ENCODE data around the gene SPSB4.

SPSB4 gene

GRCh38 chr3:141124715-141125114 lies 73.6 kb downstream of the SPSB4 start:
- H3K9me3 ChIP-seq (ENCODE audit: control insufficient read depth in 5 of 5, low read length in 5 of 5) = no peaks in the 10 kb centered on the region

GRCh38 chr3:141125351-141125750 lies 74.2 kb downstream of the SPSB4 start:
- no peak overlapping the region for H3K27ac ChIP-seq (ENCODE audit: low read depth, low read length)

More at GRCh38 chr3:141124715-141125114, 73.6 kb downstream of the SPSB4 start:
- Histone ChIP-seq H3K27ac (ENCODE audit: low read depth, low read length) (no peak overlapping the region), H3K4me1 (ENCODE audit: control insufficient read depth in 5 of 5, insufficient read depth in 5 of 5, low read length in 5 of 5) (no peaks in the 10 kb centered on the region), H3K9ac (ENCODE audit: low read length in 5 of 5) (no peak overlapping the region), H3K4me3 (ENCODE audit: low read depth in 1 of 5, low read length in 5 of 5) (no peak overlapping the region), H3K36me3 (ENCODE audit: control insufficient read depth in 5 of 5, insufficient read depth in 5 of 5, low read length in 5 of 5) (no peaks in the 10 kb centered on the region), H3K27me3 (ENCODE audit: control insufficient read depth in 5 of 5, insufficient read depth in 4 of 5, low read length in 5 of 5) (peaks cover 0 to 2% (median 0%) of the 10 kb centered on the region in 5 donors)

GRCh38 chr3:141126661-141127343 lies 75.7 kb downstream of the SPSB4 start:
- Histone ChIP-seq H3K9ac (ENCODE audit: low read length in 5 of 5) (no peak overlapping the region), H3K9me3 (ENCODE audit: control insufficient read depth in 5 of 5, low read length in 5 of 5) (peaks cover 0 to 5% (median 0%) of the 10 kb centered on the region in 5 donors), H3K27ac (ENCODE audit: low read depth, low read length) (no peak overlapping the region), H3K4me3 (ENCODE audit: low read depth in 1 of 5, low read length in 5 of 5) (no peak overlapping the region), H3K27me3 (ENCODE audit: control insufficient read depth in 5 of 5, insufficient read depth in 4 of 5, low read length in 5 of 5) (peaks cover 0 to 2% (median 0%) of the 10 kb centered on the region in 5 donors), H3K4me1 (ENCODE audit: control insufficient read depth in 5 of 5, insufficient read depth in 5 of 5, low read length in 5 of 5) (no peaks in the 10 kb centered on the region), H3K36me3 (ENCODE audit: control insufficient read depth in 5 of 5, insufficient read depth in 5 of 5, low read length in 5 of 5) (no peaks in the 10 kb centered on the region)

More at GRCh38 chr3:141125351-141125750, 74.2 kb downstream of the SPSB4 start:
- H3K27me3 ChIP-seq (ENCODE audit: control insufficient read depth in 5 of 5, insufficient read depth in 4 of 5, low read length in 5 of 5) = peaks cover 0 to 2% (median 0%) of the 10 kb centered on the region in 5 donors
- H3K36me3 ChIP-seq (ENCODE audit: control insufficient read depth in 5 of 5, insufficient read depth in 5 of 5, low read length in 5 of 5) = no peaks in the 10 kb centered on the region
- no peaks in the 10 kb centered on the region for H3K4me1 ChIP-seq (ENCODE audit: control insufficient read depth in 5 of 5, insufficient read depth in 5 of 5, low read length in 5 of 5)
- no peaks in the 10 kb centered on the region for H3K9me3 ChIP-seq (ENCODE audit: control insufficient read depth in 5 of 5, low read length in 5 of 5)
- no peak overlapping the region for H3K9ac ChIP-seq (ENCODE audit: low read length in 5 of 5)
- H3K4me3 ChIP-seq (ENCODE audit: low read depth in 1 of 5, low read length in 5 of 5) = no peak overlapping the region

- Histone ChIP-seq H3K36me3 (ENCODE audit: control insufficient read depth in 5 of 5, insufficient read depth in 5 of 5, low read length in 5 of 5) (no peaks in the 10 kb centered on the region), H3K4me3 (ENCODE audit: low read depth in 1 of 5, low read length in 5 of 5) (no peak overlapping the region), H3K9me3 (ENCODE audit: control insufficient read depth in 5 of 5, low read length in 5 of 5) (peaks cover 0 to 10% (median 0%) of the 10 kb centered on the region in 5 donors), H3K27me3 (ENCODE audit: control insufficient read depth in 5 of 5, insufficient read depth in 4 of 5, low read length in 5 of 5) (peaks cover 0 to 2% (median 0%) of the 10 kb centered on the region in 5 donors), H3K9ac (ENCODE audit: low read length in 5 of 5) (no peak overlapping the region), H3K4me1 (ENCODE audit: control insufficient read depth in 5 of 5, insufficient read depth in 5 of 5, low read length in 5 of 5) (no peaks in the 10 kb centered on the region), H3K27ac (ENCODE audit: low read depth, low read length) (no peak overlapping the region)
These were observed 76.4 kb downstream of the SPSB4 start for GRCh38 chr3:141127344-141128125.

- H3K9me3 ChIP-seq (ENCODE audit: control insufficient read depth in 5 of 5, low read length in 5 of 5) = peaks cover 0 to 10% (median 0%) of the 10 kb centered on the region in 5 donors
- peaks cover 0 to 2% (median 0%) of the 10 kb centered on the region in 5 donors for H3K27me3 ChIP-seq (ENCODE audit: control insufficient read depth in 5 of 5, insufficient read depth in 4 of 5, low read length in 5 of 5)
- H3K4me3 ChIP-seq (ENCODE audit: low read depth in 1 of 5, low read length in 5 of 5) = no peak overlapping the region
- H3K36me3 ChIP-seq (ENCODE audit: control insufficient read depth in 5 of 5, insufficient read depth in 5 of 5, low read length in 5 of 5) = no peaks in the 10 kb centered on the region
- H3K9ac ChIP-seq (ENCODE audit: low read length in 5 of 5) = no peak overlapping the region
- H3K4me1 ChIP-seq (ENCODE audit: control insufficient read depth in 5 of 5, insufficient read depth in 5 of 5, low read length in 5 of 5) = no peaks in the 10 kb centered on the region
- H3K27ac ChIP-seq (ENCODE audit: low read depth, low read length) = no peak overlapping the region
These were observed 77.1 kb downstream of the SPSB4 start for GRCh38 chr3:141128126-141128777.

GRCh38 chr3:141129049-141129448 lies 77.9 kb downstream of the SPSB4 start:
- H3K9me3 ChIP-seq (ENCODE audit: control insufficient read depth in 5 of 5, low read length in 5 of 5) = peaks cover 0 to 10% (median 0%) of the 10 kb centered on the region in 5 donors
- H3K4me1 ChIP-seq (ENCODE audit: control insufficient read depth in 5 of 5, insufficient read depth in 5 of 5, low read length in 5 of 5) = no peaks in the 10 kb centered on the region
- no peak overlapping the region for H3K9ac ChIP-seq (ENCODE audit: low read length in 5 of 5)
- no peak overlapping the region for H3K4me3 ChIP-seq (ENCODE audit: low read depth in 1 of 5, low read length in 5 of 5)
- no peak overlapping the region for H3K27ac ChIP-seq (ENCODE audit: low read depth, low read length)
- no peaks in the 10 kb centered on the region for H3K36me3 ChIP-seq (ENCODE audit: control insufficient read depth in 5 of 5, insufficient read depth in 5 of 5, low read length in 5 of 5)
- H3K27me3 ChIP-seq (ENCODE audit: control insufficient read depth in 5 of 5, insufficient read depth in 4 of 5, low read length in 5 of 5) = peaks cover 0 to 2% (median 0%) of the 10 kb centered on the region in 5 donors

GRCh38 chr3:141129541-141130011 lies 78.4 kb downstream of the SPSB4 start:
- no peaks in the 10 kb centered on the region for H3K4me1 ChIP-seq (ENCODE audit: control insufficient read depth in 5 of 5, insufficient read depth in 5 of 5, low read length in 5 of 5)
- no peak overlapping the region for H3K4me3 ChIP-seq (ENCODE audit: low read depth in 1 of 5, low read length in 5 of 5)
- peaks cover 0 to 2% (median 0%) of the 10 kb centered on the region in 5 donors for H3K27me3 ChIP-seq (ENCODE audit: control insufficient read depth in 5 of 5, insufficient read depth in 4 of 5, low read length in 5 of 5)
- peaks cover 0 to 10% (median 0%) of the 10 kb centered on the region in 5 donors for H3K9me3 ChIP-seq (ENCODE audit: control insufficient read depth in 5 of 5, low read length in 5 of 5)
- no peaks in the 10 kb centered on the region for H3K36me3 ChIP-seq (ENCODE audit: control insufficient read depth in 5 of 5, insufficient read depth in 5 of 5, low read length in 5 of 5)
- H3K9ac ChIP-seq (ENCODE audit: low read length in 5 of 5) = no peak overlapping the region
- no peak overlapping the region for H3K27ac ChIP-seq (ENCODE audit: low read depth, low read length)

- H3K27ac ChIP-seq (ENCODE audit: low read depth, low read length) = no peak overlapping the region
- no peak overlapping the region for H3K9ac ChIP-seq (ENCODE audit: low read length in 5 of 5)
- H3K27me3 ChIP-seq (ENCODE audit: control insufficient read depth in 5 of 5, insufficient read depth in 4 of 5, low read length in 5 of 5) = no peaks in the 10 kb centered on the region
- no peak overlapping the region for H3K4me3 ChIP-seq (ENCODE audit: low read depth in 1 of 5, low read length in 5 of 5)
- peaks cover 0 to 9% (median 3%) of the 10 kb centered on the region in 5 donors for H3K9me3 ChIP-seq (ENCODE audit: control insufficient read depth in 5 of 5, low read length in 5 of 5)
- no peaks in the 10 kb centered on the region for H3K4me1 ChIP-seq (ENCODE audit: control insufficient read depth in 5 of 5, insufficient read depth in 5 of 5, low read length in 5 of 5)
- no peaks in the 10 kb centered on the region for H3K36me3 ChIP-seq (ENCODE audit: control insufficient read depth in 5 of 5, insufficient read depth in 5 of 5, low read length in 5 of 5)
These were observed 92.4 kb downstream of the SPSB4 start for GRCh38 chr3:141143517-141143916.

GRCh38 chr3:141146979-141147470 lies 95.9 kb downstream of the SPSB4 start:
- Histone ChIP-seq H3K27ac (ENCODE audit: low read depth, low read length) (no peak overlapping the region), H3K9me3 (ENCODE audit: control insufficient read depth in 5 of 5, low read length in 5 of 5) (peaks cover 0 to 4% (median 0%) of the 10 kb centered on the region in 5 donors), H3K4me3 (ENCODE audit: low read depth in 1 of 5, low read length in 5 of 5) (no peak overlapping the region), H3K4me1 (ENCODE audit: control insufficient read depth in 5 of 5, insufficient read depth in 5 of 5, low read length in 5 of 5) (peaks cover 0 to 4% (median 0%) of the 10 kb centered on the region in 5 donors), H3K9ac (ENCODE audit: low read length in 5 of 5) (no peak overlapping the region), H3K36me3 (ENCODE audit: control insufficient read depth in 5 of 5, insufficient read depth in 5 of 5, low read length in 5 of 5) (no peaks in the 10 kb centered on the region), H3K27me3 (ENCODE audit: control insufficient read depth in 5 of 5, insufficient read depth in 4 of 5, low read length in 5 of 5) (peaks cover 0 to 2% (median 0%) of the 10 kb centered on the region in 5 donors)

Measured in subcutaneous abdominal adipose tissue (tissue), 5 donors.